ENCODE data around the gene CHMP3. TPM values are rescaled to one million over a fixed set of nuclear protein-coding genes. Genes with fewer than 3 reads are reported as not detected.

Gene CHMP3
- total RNA-seq, 1 experiment from 2014 or later: 63.4 TPM

DNA sequence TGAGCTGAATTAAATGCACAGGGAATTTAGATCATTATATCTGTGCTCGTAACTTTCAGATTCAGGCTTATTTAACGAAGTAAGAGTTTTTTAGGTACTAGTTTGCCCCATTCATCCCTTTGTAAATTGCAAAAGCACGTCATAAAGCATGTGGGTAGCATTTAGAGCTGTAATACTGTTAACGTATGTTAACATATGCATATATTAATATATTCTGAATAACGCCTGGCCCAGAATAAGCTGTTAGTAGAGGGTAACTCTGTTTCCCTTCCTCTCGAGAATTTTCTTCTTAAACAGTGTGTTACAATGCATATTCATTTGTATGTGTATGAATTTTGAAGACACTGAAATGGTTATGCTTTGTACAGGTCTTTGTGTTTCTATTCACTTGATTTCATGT, 91.6 kb downstream of the CHMP3 start:
- no peaks in the 10 kb centered on the region for H3K4me1 ChIP-seq (ENCODE audit: control insufficient read depth in 1 of 2, insufficient read depth in 2 of 2, low read length in 2 of 2)
- no peaks in the 10 kb centered on the region for H3K27me3 ChIP-seq (ENCODE audit: insufficient read depth, low read length)
- intact Hi-C loops (cut with micrococcal nuclease): no loop called here
- RAD21 ChIA-PET (ENCODE audit: low non-redundant PET in 1 of 2, low total read pairs in 2 of 2, uncharacterized antibody in 2 of 2, unreplicated experiment in 2 of 2): no interaction called here
- H3K79me2 ChIP-seq (ENCODE audit: insufficient read depth, low read length): no peaks in the 10 kb centered on the region
- H3K27ac ChIP-seq (ENCODE audit: low read depth, low read length): no peak overlapping the region
- CTCF ChIA-PET: no interaction called here
- POLR2A ChIA-PET: no interaction called here
- no peaks in the 10 kb centered on the region for H4K20me1 ChIP-seq (ENCODE audit: insufficient read depth)
- no peak overlapping the region for H3K4me3 ChIP-seq (replicated peaks in 1 of 2; ENCODE audit: low read depth in 1 of 2, low read length in 2 of 2)
- TF ChIP-seq, protein P1, sequence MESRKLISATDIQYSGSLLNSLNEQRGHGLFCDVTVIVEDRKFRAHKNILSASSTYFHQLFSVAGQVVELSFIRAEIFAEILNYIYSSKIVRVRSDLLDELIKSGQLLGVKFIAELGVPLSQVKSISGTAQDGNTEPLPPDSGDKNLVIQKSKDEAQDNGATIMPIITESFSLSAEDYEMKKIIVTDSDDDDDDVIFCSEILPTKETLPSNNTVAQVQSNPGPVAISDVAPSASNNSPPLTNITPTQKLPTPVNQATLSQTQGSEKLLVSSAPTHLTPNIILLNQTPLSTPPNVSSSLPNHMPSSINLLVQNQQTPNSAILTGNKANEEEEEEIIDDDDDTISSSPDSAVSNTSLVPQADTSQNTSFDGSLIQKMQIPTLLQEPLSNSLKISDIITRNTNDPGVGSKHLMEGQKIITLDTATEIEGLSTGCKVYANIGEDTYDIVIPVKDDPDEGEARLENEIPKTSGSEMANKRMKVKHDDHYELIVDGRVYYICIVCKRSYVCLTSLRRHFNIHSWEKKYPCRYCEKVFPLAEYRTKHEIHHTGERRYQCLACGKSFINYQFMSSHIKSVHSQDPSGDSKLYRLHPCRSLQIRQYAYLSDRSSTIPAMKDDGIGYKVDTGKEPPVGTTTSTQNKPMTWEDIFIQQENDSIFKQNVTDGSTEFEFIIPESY (IDR thresholded peaks at IDR 0.05; ENCODE audit: extremely low read depth, insufficient replicate concordance, low read length): no peak
- TF ChIP-seq SIN3A (IDR thresholded peaks at IDR 0.05; ENCODE audit: low read depth) (no peak), SP1 (IDR thresholded peaks at IDR 0.05; ENCODE audit: low read depth) (no peak), EZH2 (IDR thresholded peaks at IDR 0.05) (no peak), ZNF274 (IDR thresholded peaks at IDR 0.05; ENCODE audit: low read depth, low read length) (no peak), RAD21 (IDR thresholded peaks at IDR 0.05; ENCODE audit: low read depth) (no peak)
- TF ChIP-seq, protein P2, sequence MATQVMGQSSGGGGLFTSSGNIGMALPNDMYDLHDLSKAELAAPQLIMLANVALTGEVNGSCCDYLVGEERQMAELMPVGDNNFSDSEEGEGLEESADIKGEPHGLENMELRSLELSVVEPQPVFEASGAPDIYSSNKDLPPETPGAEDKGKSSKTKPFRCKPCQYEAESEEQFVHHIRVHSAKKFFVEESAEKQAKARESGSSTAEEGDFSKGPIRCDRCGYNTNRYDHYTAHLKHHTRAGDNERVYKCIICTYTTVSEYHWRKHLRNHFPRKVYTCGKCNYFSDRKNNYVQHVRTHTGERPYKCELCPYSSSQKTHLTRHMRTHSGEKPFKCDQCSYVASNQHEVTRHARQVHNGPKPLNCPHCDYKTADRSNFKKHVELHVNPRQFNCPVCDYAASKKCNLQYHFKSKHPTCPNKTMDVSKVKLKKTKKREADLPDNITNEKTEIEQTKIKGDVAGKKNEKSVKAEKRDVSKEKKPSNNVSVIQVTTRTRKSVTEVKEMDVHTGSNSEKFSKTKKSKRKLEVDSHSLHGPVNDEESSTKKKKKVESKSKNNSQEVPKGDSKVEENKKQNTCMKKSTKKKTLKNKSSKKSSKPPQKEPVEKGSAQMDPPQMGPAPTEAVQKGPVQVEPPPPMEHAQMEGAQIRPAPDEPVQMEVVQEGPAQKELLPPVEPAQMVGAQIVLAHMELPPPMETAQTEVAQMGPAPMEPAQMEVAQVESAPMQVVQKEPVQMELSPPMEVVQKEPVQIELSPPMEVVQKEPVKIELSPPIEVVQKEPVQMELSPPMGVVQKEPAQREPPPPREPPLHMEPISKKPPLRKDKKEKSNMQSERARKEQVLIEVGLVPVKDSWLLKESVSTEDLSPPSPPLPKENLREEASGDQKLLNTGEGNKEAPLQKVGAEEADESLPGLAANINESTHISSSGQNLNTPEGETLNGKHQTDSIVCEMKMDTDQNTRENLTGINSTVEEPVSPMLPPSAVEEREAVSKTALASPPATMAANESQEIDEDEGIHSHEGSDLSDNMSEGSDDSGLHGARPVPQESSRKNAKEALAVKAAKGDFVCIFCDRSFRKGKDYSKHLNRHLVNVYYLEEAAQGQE (IDR thresholded peaks at IDR 0.05; ENCODE audit: low read depth): no peak
- TF ChIP-seq, protein P3, sequence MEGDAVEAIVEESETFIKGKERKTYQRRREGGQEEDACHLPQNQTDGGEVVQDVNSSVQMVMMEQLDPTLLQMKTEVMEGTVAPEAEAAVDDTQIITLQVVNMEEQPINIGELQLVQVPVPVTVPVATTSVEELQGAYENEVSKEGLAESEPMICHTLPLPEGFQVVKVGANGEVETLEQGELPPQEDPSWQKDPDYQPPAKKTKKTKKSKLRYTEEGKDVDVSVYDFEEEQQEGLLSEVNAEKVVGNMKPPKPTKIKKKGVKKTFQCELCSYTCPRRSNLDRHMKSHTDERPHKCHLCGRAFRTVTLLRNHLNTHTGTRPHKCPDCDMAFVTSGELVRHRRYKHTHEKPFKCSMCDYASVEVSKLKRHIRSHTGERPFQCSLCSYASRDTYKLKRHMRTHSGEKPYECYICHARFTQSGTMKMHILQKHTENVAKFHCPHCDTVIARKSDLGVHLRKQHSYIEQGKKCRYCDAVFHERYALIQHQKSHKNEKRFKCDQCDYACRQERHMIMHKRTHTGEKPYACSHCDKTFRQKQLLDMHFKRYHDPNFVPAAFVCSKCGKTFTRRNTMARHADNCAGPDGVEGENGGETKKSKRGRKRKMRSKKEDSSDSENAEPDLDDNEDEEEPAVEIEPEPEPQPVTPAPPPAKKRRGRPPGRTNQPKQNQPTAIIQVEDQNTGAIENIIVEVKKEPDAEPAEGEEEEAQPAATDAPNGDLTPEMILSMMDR (IDR thresholded peaks at IDR 0.05 in 2 of 3, conservative IDR thresholded peaks at IDR 0.05 in 1 of 3; ENCODE audit: borderline replicate concordance in 1 of 3, insufficient read depth in 1 of 3, low read depth in 2 of 3, low read length in 2 of 3): no peak
- DNase-seq (ENCODE audit: low read depth, low spot score): no peak
- H2AFZ ChIP-seq (ENCODE audit: low read depth, low read length, poor library complexity, severe bottlenecking): no peak overlapping the region
- ATAC-seq: no peak
- no peaks in the 10 kb centered on the region for H3K9me3 ChIP-seq (ENCODE audit: control insufficient read depth in 1 of 2, insufficient read depth in 1 of 2, low read depth in 1 of 2, low read length in 2 of 2)
- H3K9me2 ChIP-seq (ENCODE audit: insufficient read depth): no peaks in the 10 kb centered on the region
- H3K4me2 ChIP-seq (ENCODE audit: low read length): no peak overlapping the region
- BruUV-seq (replicated peaks): no TSS peak
- H3K36me3 ChIP-seq (ENCODE audit: control insufficient read depth in 1 of 2, insufficient read depth in 2 of 2, low read length in 2 of 2): peaks cover 32 to 38% of the 10 kb centered on the region in 2 experiments; a peak in 3 of 4 replicates
- no peak overlapping the region for H3K9ac ChIP-seq (ENCODE audit: low read length)

Data from HCT116 (cell line).